Ecto neural progenitor cell (in vitro differentiated cells): Measurements from ENCODE around the gene SENP2.
A peak's percentile ranks its signal among the peaks of the same experiment; 100 is the strongest.
"Not testable (repeated sequence)": the region's sequence is repeated elsewhere in the genome, so short reads cannot be mapped to it uniquely, and the experiment has no call there.

Experiments
- DNase-seq: peaks from one replicate; pipeline ENCODE4 v3.0.0-alpha.2; 2018; ENCODE audit warnings: low spot score

SENP2 gene

DNA sequence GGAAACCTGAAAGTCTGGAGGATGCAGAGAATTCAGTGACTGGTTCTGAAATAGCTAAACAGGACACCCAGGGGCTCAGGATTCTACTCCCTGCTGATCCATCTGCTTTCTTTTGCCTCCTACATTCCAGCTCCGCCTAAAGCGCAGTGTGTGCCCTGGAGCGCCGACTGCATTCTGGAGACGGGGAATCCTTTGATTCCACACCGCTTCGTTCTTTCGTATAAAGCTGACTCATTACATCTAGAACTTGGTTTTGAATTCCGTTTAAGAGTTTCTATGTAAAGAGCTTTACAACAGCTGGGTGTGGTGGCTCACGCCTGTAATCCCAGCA lies 61.8 kb downstream of the SENP2 start:
- DNase-seq: no peak

DNA sequence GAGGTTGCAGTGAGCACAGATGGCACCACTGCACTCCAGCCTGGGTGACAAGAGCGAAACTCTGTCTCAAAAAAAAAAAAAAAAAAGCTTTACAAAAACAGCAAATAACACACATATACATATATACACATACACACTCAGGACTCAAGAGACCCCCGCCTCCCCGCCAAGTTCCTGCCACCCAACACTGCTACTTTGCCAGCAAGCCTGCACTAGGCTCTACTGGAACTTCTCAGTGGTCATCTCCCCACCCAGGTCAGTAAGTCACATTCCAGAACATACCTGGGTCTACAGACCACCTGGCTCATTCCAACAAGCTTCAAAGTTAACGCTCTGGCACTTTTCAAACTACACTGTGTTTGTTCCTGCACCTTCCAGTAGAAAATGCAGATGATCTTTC lies 62.3 kb downstream of the SENP2 start:
- DNase-seq: no peak

DNA sequence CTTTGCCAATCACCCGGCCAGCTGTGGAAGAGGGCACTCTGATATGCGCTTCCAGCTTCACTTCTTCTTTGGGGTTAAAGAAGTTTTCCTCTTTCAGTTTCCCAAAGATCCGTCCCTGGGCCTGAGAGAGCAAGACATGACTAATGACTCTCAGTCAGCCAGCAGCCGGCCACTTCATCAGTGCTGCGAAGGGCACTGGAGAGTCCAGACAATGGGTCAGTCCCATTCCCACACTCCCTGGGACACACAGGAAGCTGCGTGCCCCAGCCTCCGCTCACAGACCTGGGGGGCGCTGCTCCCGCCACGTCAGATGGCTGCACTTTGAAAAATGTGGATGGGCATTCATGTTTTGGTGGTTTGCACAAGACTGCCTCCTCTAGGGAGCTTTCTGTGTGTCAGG lies 63.3 kb downstream of the SENP2 start:
- DNase-seq: no peak

GRCh38 chr3:185651971-185652370 lies 65.9 kb downstream of the SENP2 start:
- DNase-seq: no peak

- DNase-seq: no peak
These were observed 68.1 kb downstream of the SENP2 start for GRCh38 chr3:185653949-185654757.

GRCh38 chr3:185654758-185655145 lies 68.7 kb downstream of the SENP2 start:
- DNase-seq: no peak

- DNase-seq: no peak
These were observed 69.6 kb downstream of the SENP2 start for GRCh38 chr3:185655426-185656320.

GRCh38 chr3:185656321-185656840 lies 70.3 kb downstream of the SENP2 start:
- DNase-seq: no peak

- DNase-seq: no peak
These were observed 71.1 kb downstream of the SENP2 start for GRCh38 chr3:185657211-185657610.

GRCh38 chr3:185657691-185658503 lies 71.8 kb downstream of the SENP2 start:
- no peak for DNase-seq

DNA sequence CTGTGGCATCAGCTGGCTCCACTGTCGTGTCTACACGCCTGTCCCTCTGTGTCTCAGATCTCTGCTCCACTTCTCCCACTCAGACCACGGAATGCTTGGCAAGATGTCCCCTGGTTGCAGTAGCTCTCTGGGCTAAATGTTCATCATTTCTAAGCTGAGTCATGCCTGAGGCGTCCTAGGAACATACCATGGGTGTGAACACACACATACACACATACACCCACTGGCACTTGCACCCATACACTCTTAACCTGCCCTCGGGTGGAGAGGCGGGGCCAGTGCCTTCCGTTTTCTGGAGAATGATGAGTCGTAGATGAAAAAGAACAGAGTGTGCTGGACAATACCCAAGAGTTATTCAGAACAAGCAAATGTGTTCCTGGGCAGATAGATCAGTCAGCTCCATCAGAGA lies 72.4 kb downstream of the SENP2 start:
- DNase-seq: no peak

- no peak for DNase-seq
These were observed 72.8 kb downstream of the SENP2 start for GRCh38 chr3:185658943-185659342.

- DNase-seq: peak; percentile 86
These were observed 74.1 kb downstream of the SENP2 start for GRCh38 chr3:185659942-185660921.

DNA sequence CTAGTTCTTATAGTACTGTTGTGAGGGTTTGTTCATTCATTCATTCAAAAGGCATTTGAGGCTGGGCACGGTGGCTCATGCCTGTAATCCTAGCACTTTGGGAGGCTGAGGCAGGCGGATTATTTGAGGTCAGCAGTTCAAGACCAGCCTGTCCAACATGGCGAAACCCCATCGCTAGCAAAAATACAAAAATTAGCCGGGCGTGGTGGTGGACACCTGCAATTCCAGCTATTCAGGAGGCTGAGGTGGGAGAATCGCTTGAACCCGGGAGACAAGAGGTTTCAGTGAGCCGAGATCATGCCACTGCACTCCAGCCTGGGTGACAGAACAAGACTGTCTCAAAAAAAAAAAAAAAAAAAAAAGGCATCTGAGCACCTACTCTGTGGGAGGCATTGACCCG lies 75.2 kb downstream of the SENP2 start:
- DNase-seq: not testable (repeated sequence)

DNA sequence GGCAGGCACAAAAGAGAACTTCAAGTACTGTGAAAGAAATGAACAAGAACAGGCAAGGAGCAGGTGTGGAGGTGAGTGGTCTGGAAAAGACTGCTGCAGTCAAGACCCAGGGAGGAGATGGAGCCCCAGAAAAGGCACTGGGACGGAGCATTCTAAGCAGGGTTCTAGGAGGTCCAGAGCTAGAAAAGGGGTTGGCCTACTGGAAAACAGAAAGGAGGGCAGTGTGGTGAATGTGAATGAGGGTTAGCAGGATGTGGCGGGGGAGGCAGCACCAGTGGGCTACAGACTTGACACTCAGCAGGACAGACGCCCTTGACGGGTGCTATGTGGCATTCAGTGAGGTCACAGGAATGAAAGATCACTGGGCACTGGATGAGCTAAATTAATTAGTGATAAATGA lies 75.7 kb downstream of the SENP2 start:
- no peak for DNase-seq

DNA sequence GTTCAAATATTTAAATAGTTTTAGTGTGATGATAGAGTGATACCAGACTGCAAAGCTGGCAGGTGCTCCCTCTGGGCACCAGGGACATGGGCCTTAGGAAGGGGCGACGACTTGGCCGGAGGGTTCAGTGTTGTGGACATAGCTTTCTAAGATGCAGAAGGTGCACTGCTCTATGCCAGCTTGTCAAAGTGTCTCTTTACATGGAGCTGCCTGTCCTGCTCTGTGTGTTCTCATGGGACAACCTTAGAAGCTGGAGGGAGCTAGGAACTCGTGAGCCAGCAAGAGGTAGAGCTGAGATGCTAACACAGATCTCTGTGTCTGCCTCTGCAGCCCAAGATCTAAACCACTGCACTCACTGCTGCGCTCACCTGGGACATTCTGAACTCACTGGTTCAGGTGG lies 77.8 kb downstream of the SENP2 start:
- no peak for DNase-seq

GRCh38 chr3:185667574-185667973 lies 81.5 kb downstream of the SENP2 start:
- DNase-seq: no peak

DNA sequence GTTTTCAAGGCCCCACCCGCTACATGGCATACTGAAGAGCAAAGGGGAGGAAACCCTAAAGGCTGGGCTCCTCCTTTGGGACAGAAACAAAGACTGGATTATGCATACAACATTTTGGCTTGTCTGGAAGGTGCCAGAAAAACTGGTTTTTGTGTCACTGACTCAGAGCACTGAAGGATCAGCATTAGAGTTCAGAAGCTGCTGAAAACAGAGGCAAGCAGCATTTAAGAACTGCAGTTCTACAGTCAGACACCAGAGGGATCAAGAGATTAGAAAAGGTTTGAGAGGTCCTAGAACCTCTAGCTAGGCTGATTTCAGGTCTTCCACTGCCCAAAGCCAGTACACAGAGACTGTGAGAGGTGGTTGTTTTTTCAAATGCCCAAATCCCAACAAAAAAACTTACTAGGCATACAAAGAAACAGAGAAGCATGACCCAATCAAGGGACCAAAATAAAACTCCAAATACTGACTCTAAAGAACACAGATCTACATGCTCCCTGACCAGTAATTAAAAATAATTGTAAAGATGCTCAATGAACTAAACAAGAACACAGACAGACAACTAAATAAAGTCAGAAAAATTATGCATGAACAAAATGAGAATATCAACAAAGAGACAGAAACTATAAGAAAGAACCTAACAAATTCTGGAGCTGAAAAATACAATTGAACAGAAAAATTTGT lies 91.2 kb downstream of the SENP2 start:
- DNase-seq: no peak

GRCh38 chr3:185678027-185678426 lies 91.9 kb downstream of the SENP2 start:
- DNase-seq: no peak

DNA sequence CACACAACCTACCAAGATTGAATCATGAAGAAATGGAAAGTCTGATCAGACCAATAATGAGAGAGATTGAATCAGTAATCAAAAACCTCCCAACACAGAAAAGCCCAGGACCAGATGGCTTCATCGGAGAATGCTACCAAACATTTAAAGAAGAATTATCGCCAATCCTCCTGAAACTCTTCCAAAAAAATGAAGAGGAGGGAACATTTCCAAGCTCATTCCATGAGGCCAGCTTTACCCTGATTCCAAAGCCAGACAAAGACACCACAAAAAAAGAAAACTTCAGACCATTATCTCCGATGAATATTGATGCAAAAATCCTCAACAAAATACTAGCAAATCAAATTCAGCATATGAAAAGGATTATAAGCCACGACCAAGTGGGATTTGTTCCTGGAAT lies 94.1 kb downstream of the SENP2 start:
- no peak for DNase-seq
